Measurements from ENCODE around the gene GPHA2.

The GPHA2 gene

GRCh38 chr11:64905516-64906313 lies 30.0 kb downstream of the GPHA2 start:
- Mint-ChIP-seq H3K9me3 (no peaks in the 10 kb centered on the region), H3K27ac (no peak overlapping the region), H3K4me3 (no peak overlapping the region), H3K4me1 (peaks cover 6% of the 10 kb centered on the region), H3K36me3 (peaks cover 61% of the 10 kb centered on the region), H3K27me3 (no peaks in the 10 kb centered on the region)
- peak; percentile 35 for ATAC-seq

GRCh38 chr11:64903291-64903833 lies 32.3 kb downstream of the GPHA2 start:
- peaks cover 19% of the 10 kb centered on the region for H3K4me1 Mint-ChIP-seq
- no peaks in the 10 kb centered on the region for H3K9me3 Mint-ChIP-seq
- no peak overlapping the region for H3K27ac Mint-ChIP-seq
- no peak for ATAC-seq
- no peaks in the 10 kb centered on the region for H3K27me3 Mint-ChIP-seq
- H3K36me3 Mint-ChIP-seq, result peaks cover 52% of the 10 kb centered on the region
- no peak overlapping the region for H3K4me3 Mint-ChIP-seq

GRCh38 chr11:64902102-64902900 lies 33.4 kb downstream of the GPHA2 start:
- Mint-ChIP-seq H3K9me3 (no peaks in the 10 kb centered on the region), H3K36me3 (peaks cover 47% of the 10 kb centered on the region), H3K27me3 (no peaks in the 10 kb centered on the region), H3K27ac (no peak overlapping the region), H3K4me3 (no peak overlapping the region), H3K4me1 (peaks cover 19% of the 10 kb centered on the region)
- ATAC-seq, result no peak

- Mint-ChIP-seq H3K27me3 (no peaks in the 10 kb centered on the region), H3K27ac (no peak overlapping the region), H3K9me3 (no peaks in the 10 kb centered on the region), H3K4me1 (peaks cover 19% of the 10 kb centered on the region), H3K36me3 (peaks cover 48% of the 10 kb centered on the region), H3K4me3 (no peak overlapping the region)
- ATAC-seq, result no peak
These were observed 34.9 kb downstream of the GPHA2 start for GRCh38 chr11:64900774-64901173.

- no peak overlapping the region for H3K4me3 Mint-ChIP-seq
- H3K27ac Mint-ChIP-seq, result peak overlapping the region; percentile 37
- peaks cover 24% of the 10 kb centered on the region for H3K4me1 Mint-ChIP-seq
- no peaks in the 10 kb centered on the region for H3K27me3 Mint-ChIP-seq
- H3K36me3 Mint-ChIP-seq, result peaks cover 47% of the 10 kb centered on the region
- ATAC-seq, result peak; percentile 85
- H3K9me3 Mint-ChIP-seq, result no peaks in the 10 kb centered on the region
These were observed 35.4 kb downstream of the GPHA2 start for GRCh38 chr11:64900263-64900678.

- ATAC-seq, result no peak
- Mint-ChIP-seq H3K36me3 (peaks cover 45% of the 10 kb centered on the region), H3K27me3 (no peaks in the 10 kb centered on the region), H3K9me3 (no peaks in the 10 kb centered on the region), H3K4me3 (no peak overlapping the region), H3K27ac (no peak overlapping the region), H3K4me1 (peaks cover 34% of the 10 kb centered on the region)
These were observed 37.2 kb downstream of the GPHA2 start for GRCh38 chr11:64898541-64898940.

GRCh38 chr11:64898076-64898445 lies 37.6 kb downstream of the GPHA2 start:
- peaks cover 45% of the 10 kb centered on the region for H3K36me3 Mint-ChIP-seq
- no peaks in the 10 kb centered on the region for H3K9me3 Mint-ChIP-seq
- H3K27ac Mint-ChIP-seq, result no peak overlapping the region
- H3K27me3 Mint-ChIP-seq, result no peaks in the 10 kb centered on the region
- H3K4me3 Mint-ChIP-seq, result no peak overlapping the region
- no peak for ATAC-seq
- peaks cover 35% of the 10 kb centered on the region for H3K4me1 Mint-ChIP-seq

- Mint-ChIP-seq H3K36me3 (peaks cover 45% of the 10 kb centered on the region), H3K4me3 (no peak overlapping the region), H3K9me3 (no peaks in the 10 kb centered on the region), H3K4me1 (peaks cover 35% of the 10 kb centered on the region), H3K27me3 (no peaks in the 10 kb centered on the region), H3K27ac (no peak overlapping the region)
- no peak for ATAC-seq
These were observed 38.2 kb downstream of the GPHA2 start for GRCh38 chr11:64897381-64898075.

- no peak for ATAC-seq
- H3K9me3 Mint-ChIP-seq, result no peaks in the 10 kb centered on the region
- no peak overlapping the region for H3K4me3 Mint-ChIP-seq
- peaks cover 41% of the 10 kb centered on the region for H3K4me1 Mint-ChIP-seq
- peaks cover 39% of the 10 kb centered on the region for H3K36me3 Mint-ChIP-seq
- H3K27ac Mint-ChIP-seq, result no peak overlapping the region
- no peaks in the 10 kb centered on the region for H3K27me3 Mint-ChIP-seq
These were observed 39.2 kb downstream of the GPHA2 start for GRCh38 chr11:64896448-64897022.

GRCh38 chr11:64894812-64895452 lies 40.8 kb downstream of the GPHA2 start:
- no peak overlapping the region for H3K27ac Mint-ChIP-seq
- no peaks in the 10 kb centered on the region for H3K9me3 Mint-ChIP-seq
- ATAC-seq, result no peak
- peaks cover 30% of the 10 kb centered on the region for H3K36me3 Mint-ChIP-seq
- no peak overlapping the region for H3K4me3 Mint-ChIP-seq
- peaks cover 34% of the 10 kb centered on the region for H3K4me1 Mint-ChIP-seq
- H3K27me3 Mint-ChIP-seq, result no peaks in the 10 kb centered on the region

GRCh38 chr11:64894070-64894811 lies 41.5 kb downstream of the GPHA2 start:
- peaks cover 30% of the 10 kb centered on the region for H3K4me1 Mint-ChIP-seq
- no peak overlapping the region for H3K27ac Mint-ChIP-seq
- H3K36me3 Mint-ChIP-seq, result peaks cover 23% of the 10 kb centered on the region
- ATAC-seq, result peak; percentile 92
- H3K4me3 Mint-ChIP-seq, result no peak overlapping the region
- H3K27me3 Mint-ChIP-seq, result no peaks in the 10 kb centered on the region
- no peaks in the 10 kb centered on the region for H3K9me3 Mint-ChIP-seq

- H3K9me3 Mint-ChIP-seq, result no peaks in the 10 kb centered on the region
- H3K4me1 Mint-ChIP-seq, result peaks cover 36% of the 10 kb centered on the region
- no peak overlapping the region for H3K27ac Mint-ChIP-seq
- H3K36me3 Mint-ChIP-seq, result peaks cover 20% of the 10 kb centered on the region
- no peak overlapping the region for H3K4me3 Mint-ChIP-seq
- ATAC-seq, result no peak
- H3K27me3 Mint-ChIP-seq, result no peaks in the 10 kb centered on the region
These were observed 42.3 kb downstream of the GPHA2 start for GRCh38 chr11:64893194-64894069.

- Mint-ChIP-seq H3K4me1 (peaks cover 42% of the 10 kb centered on the region), H3K27ac (peak overlapping the region; percentile 34)
These were observed 42.9 kb downstream of the GPHA2 start for GRCh38 chr11:64892838-64893193.

More at GRCh38 chr11:64892838-64893193, 42.9 kb downstream of the GPHA2 start:
- H3K4me3 Mint-ChIP-seq, result no peak overlapping the region
- ATAC-seq, result no peak
- no peaks in the 10 kb centered on the region for H3K9me3 Mint-ChIP-seq
- H3K36me3 Mint-ChIP-seq, result peaks cover 20% of the 10 kb centered on the region
- H3K27me3 Mint-ChIP-seq, result no peaks in the 10 kb centered on the region
